ENCODE data around the gene EPHB2. TPM values are rescaled to one million over a fixed set of nuclear protein-coding genes. Genes with fewer than 3 reads are reported as not detected.

The EPHB2 gene
- total RNA-seq, 2 donors from 2014 or later, result not detected

DNA sequence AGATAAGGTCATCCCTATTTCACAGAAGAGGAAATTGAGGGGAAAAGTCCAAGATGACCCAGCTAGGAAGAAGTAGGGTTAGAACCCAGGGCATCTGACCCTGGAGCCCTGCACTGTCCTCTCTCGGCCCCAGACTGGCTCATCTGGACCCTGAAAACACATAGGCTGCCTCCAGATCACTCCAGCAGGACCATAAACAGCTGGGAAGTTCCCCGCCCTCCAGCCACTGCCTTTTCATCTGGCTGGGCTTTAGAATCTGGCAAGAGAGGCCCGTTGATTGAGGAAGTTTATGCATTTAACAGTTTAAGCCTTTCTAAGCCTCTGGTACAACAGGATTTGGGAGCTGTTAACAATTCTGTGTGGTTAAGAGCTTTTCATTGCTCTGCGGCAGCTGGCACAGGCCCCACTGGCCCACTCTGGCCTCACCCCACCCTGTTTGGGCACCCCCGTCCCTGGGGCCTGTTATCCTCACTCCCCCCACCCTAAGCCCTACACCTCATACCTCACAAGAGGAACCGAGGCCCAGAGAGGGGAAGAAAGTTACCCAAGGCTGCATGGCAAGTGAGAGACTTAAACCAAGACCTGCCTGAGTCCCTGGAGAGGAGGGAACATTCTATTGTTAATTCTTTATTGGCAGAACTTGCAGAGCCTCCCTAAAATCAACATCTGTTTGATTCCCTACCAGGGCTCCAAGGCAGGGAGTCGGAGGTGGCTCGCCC, 84.2 kb downstream of the EPHB2 start:
- no peaks in the 10 kb centered on the region for H3K36me3 Mint-ChIP-seq
- no peak for DNase-seq (ENCODE audit: low spot score in 2 of 2)
- no peaks in the 10 kb centered on the region for H3K9me3 Mint-ChIP-seq
- H3K27ac Mint-ChIP-seq, result peak overlapping the region in 1 of 2 donors; percentile 13
- ATAC-seq, result no peak

DNA sequence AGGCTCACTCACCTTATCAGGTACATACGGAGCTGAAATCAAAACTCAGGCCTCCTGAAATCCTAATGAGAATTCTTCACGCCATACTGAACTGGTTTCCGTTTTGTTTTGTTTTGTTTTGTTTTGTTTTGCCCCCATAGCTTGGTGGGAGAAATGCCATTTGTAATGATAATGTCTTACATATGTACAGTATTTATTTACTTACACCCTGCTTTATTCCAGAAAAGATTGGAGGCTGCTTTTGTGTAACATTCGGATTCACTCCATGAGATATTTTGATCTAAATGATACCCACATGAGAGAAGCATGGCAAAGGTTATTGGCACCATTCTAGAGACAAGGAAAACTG, 84.7 kb downstream of the EPHB2 start:
- DNase-seq (ENCODE audit: low spot score in 2 of 2) (no peak), ATAC-seq (no peak)
- H3K9me3 Mint-ChIP-seq, result no peaks in the 10 kb centered on the region
- H3K36me3 Mint-ChIP-seq, result no peaks in the 10 kb centered on the region
- no peak overlapping the region for H3K27ac Mint-ChIP-seq

DNA sequence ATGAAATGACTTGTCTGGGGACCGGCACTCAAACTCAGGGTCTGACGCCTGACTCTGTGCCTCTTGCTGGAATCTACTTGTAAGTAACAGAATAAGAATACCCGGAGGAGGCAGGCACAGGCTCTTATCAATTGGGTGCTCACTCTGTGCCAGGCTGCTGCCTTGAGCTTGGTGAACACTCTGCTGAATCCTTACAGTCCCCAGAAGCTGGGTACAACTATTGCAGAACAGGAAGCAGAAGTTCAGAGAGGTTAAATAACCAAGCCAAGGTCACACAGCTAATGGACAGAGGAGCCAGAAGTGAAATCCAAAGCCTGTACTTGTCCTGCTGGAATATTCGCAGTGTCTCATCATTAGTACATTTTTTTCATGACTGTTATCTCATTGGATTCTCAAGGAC, 86.0 kb downstream of the EPHB2 start:
- H3K36me3 Mint-ChIP-seq, result no peaks in the 10 kb centered on the region
- H3K27ac Mint-ChIP-seq, result no peak overlapping the region
- DNase-seq (ENCODE audit: low spot score in 2 of 2) (no peak), ATAC-seq (no peak)
- H3K9me3 Mint-ChIP-seq, result no peaks in the 10 kb centered on the region

DNA sequence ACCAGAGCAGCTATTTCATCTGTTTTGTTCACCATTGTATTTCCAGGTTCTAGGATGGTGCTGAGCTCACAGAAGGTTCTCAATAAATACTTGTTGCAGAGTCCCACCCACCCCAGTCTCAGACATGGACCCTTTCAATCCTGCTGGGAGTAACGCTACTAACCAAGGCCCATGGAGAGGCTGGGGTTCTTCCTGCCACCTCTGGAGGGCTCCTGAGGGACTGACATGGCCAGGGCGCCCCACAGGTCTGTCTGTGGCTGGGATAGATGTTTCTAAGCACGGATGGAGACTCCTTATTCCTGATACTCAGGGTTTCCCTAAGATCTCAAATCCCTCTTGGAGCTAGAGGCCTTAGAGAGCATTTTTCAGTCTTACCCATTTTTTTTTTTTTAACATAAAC, 87.4 kb downstream of the EPHB2 start:
- no peaks in the 10 kb centered on the region for H3K36me3 Mint-ChIP-seq
- no peaks in the 10 kb centered on the region for H3K9me3 Mint-ChIP-seq
- DNase-seq (ENCODE audit: low spot score in 2 of 2) (no peak), ATAC-seq (no peak)
- peak overlapping the region in 1 of 2 donors; percentile 16 for H3K27ac Mint-ChIP-seq

DNA sequence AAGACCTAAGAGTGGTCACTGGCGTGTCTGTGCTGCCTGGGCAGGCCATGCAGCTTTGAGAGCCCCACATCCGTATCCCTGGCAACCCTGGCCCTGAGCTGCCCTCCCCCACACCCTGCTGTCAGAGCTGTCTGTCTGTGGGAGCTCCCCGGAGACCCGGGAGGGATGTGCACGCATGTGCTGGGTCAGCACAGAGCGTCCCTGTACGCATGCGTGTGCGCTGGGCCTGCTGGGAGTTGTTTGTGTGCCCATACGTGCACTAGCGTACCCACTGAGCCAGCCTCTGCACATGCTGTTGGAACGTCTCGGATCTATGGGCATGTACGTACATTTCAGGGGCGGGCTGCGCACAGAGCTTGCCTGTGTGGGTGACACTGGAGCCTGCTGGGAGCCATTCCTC, 89.3 kb downstream of the EPHB2 start:
- ATAC-seq (no peak), DNase-seq (ENCODE audit: low spot score in 2 of 2) (no peak)
- Mint-ChIP-seq H3K9me3 (no peaks in the 10 kb centered on the region), H3K36me3 (no peaks in the 10 kb centered on the region), H3K27ac (no peak overlapping the region)

DNA sequence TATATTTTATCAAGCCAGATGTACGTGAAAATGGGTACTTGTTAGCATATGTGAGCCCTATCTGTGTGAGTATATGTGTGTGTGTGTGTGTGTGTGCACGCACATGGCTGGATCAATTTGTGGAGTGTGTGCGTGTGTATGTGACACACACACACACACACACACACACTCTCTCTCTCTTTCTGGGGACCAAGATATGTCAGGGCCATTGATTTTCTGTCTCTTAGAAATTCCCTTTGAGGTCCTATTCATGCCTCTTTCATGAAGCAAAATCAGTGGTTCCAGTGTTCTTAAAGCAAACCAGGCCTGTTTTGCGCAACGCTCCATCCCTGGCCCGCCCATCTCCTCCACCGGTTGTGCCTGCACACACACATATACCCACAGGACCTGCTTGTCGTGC, 90.0 kb downstream of the EPHB2 start:
- H3K36me3 Mint-ChIP-seq, result no peaks in the 10 kb centered on the region
- H3K9me3 Mint-ChIP-seq, result no peaks in the 10 kb centered on the region
- H3K27ac Mint-ChIP-seq, result no peak overlapping the region
- no peak for ATAC-seq
- DNase-seq (ENCODE audit: low spot score in 2 of 2), result no peak

DNA sequence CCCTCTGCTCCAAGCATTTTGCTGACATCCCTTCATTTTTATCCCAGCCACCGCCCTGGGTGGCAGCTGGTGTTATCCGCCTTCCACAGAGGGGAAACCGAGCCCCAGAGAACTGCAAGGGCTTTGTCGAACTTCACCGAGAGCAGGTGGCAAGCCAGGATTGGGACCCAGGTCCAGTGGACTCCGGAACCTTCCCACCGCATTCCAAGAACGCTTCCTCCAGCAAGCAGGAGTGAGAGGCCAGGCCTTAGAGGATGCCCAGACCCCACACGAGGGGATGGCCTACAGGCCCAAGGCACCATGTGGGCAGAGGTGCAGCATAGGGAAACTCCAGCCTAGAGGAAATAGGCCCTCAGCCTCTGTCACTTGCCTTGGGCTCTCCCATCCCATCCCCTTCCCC, 90.7 kb downstream of the EPHB2 start:
- ATAC-seq (no peak), DNase-seq (ENCODE audit: low spot score in 2 of 2) (no peak)
- Mint-ChIP-seq H3K27ac (no peak overlapping the region), H3K9me3 (no peaks in the 10 kb centered on the region), H3K36me3 (no peaks in the 10 kb centered on the region)

- Mint-ChIP-seq H3K36me3 (no peaks in the 10 kb centered on the region), H3K27ac (no peak overlapping the region), H3K9me3 (no peaks in the 10 kb centered on the region)
- DNase-seq (ENCODE audit: low spot score in 2 of 2) (no peak), ATAC-seq (no peak)
Measured at GRCh38 chr1:22801761-22802160, 91.1 kb downstream of the EPHB2 start.

- ATAC-seq (no peak), DNase-seq (ENCODE audit: low spot score in 2 of 2) (no peak)
- Mint-ChIP-seq H3K36me3 (no peaks in the 10 kb centered on the region), H3K27ac (no peak overlapping the region), H3K9me3 (no peaks in the 10 kb centered on the region)
Measured at GRCh38 chr1:22803833-22804232, 93.2 kb downstream of the EPHB2 start.

GRCh38 chr1:22804406-22804805, 93.8 kb downstream of the EPHB2 start:
- Mint-ChIP-seq H3K27ac (no peak overlapping the region), H3K36me3 (no peaks in the 10 kb centered on the region), H3K9me3 (no peaks in the 10 kb centered on the region)
- DNase-seq (ENCODE audit: low spot score in 2 of 2) (no peak), ATAC-seq (no peak)

DNA sequence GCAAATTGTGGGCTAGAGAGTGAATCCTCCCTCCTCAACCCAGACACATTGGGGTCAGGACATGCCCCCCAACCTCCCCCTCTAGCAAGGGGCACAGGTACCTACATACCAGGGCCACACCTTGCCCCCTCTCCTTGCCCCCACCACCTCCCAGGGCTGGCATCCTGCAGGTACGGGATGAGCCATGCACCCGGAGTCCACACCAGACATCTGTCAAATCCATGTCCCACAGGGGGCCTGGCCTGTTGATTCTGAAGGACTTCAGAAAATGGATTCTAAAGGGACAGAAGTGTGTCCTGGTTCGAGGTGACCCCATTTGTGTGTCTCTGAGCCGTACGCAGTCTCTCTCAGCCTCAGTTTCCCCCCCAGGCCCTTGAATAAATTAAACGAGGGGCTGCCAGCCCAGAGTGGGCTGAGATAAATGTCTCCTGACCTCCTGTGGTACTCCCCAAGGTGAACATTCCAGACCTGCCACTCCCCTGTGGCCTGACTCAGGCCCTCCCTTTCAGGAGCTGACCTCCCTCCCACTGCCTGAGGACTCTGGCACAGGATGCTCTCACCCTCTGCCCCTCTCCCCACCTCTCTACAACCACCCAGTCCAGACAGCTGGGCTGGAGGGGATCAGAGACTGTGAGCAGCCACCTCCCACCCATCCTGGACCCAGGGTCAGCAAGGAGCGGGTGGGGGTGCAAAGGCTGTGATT, 94.5 kb downstream of the EPHB2 start:
- ATAC-seq, result no peak
- no peaks in the 10 kb centered on the region for H3K36me3 Mint-ChIP-seq

DNA sequence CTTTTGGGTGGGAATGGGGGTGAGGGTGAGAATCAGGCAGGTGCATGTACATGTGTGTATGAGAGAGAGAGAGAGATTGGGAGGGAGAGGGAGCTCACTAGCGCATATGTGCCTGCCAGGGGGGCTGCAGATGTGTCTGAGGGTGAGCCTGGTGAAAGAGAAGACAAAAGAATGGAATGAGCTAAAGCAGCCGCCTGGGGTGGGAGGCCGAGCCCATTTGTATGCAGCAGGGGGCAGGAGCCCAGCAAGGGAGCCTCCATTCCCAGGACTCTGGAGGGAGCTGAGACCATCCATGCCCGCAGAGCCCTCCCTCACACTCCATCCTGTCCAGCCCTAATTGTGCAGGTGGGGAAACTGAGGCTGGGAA, 95.0 kb downstream of the EPHB2 start:
- DNase-seq (ENCODE audit: low spot score in 2 of 2) (no peak), ATAC-seq (no peak)
- Mint-ChIP-seq H3K27ac (no peak overlapping the region), H3K36me3 (no peaks in the 10 kb centered on the region), H3K9me3 (no peaks in the 10 kb centered on the region)

More for the DNA sequence above, 94.5 kb downstream of the EPHB2 start:
- Mint-ChIP-seq H3K27ac (no peak overlapping the region), H3K9me3 (no peaks in the 10 kb centered on the region)
- no peak for DNase-seq (ENCODE audit: low spot score in 2 of 2)

- Mint-ChIP-seq H3K27ac (no peak overlapping the region), H3K36me3 (no peaks in the 10 kb centered on the region), H3K9me3 (no peaks in the 10 kb centered on the region)
Measured at GRCh38 chr1:22806584-22806983, 95.9 kb downstream of the EPHB2 start.

DNA sequence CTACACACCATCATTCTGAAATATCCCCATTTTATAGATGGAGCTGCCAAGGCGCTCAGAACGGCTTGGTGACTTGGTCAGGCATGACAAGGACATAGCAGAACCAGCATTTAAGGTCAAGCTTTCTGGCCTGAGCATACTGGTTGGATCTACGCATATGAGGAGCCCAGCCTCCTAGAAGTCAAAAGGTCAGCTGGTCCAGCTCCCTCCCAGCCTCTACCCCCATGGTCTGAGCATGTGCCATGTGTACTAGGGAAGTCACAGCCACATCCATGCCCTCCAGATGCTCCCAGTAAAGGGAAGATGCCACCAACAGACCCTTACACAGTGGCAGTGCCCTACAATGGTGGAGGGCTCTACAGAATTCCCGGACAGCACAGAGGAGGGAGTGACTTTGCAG, 96.7 kb downstream of the EPHB2 start:
- H3K27ac Mint-ChIP-seq, result no peak overlapping the region
- no peaks in the 10 kb centered on the region for H3K9me3 Mint-ChIP-seq
- DNase-seq (ENCODE audit: low spot score in 2 of 2) (no peak), ATAC-seq (no peak)
- no peaks in the 10 kb centered on the region for H3K36me3 Mint-ChIP-seq

More at GRCh38 chr1:22806584-22806983, 95.9 kb downstream of the EPHB2 start:
- DNase-seq (ENCODE audit: low spot score in 2 of 2) (no peak), ATAC-seq (no peak)

DNA sequence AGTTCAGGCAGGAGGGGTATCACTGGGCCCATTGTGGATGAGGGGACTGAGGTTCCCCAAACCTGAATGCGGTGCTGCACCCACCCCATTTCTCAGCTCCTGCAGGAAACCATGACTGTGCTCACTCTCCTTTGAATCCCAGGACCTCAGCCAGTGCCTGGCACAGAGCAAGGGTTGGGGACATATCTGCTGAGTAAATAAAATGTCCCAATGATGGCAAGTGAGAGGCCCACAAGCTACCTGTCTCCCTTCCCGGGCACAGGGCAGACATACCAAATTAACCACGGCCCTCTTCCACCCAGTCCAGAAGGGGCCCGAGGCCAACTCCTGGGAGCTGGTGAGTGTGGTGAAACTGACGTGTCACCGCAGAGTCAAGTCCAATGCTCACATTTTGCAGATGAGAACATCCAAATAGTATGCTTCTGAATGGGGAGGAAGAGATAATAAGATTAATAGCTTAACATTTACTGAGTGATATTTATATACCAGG, 97.6 kb downstream of the EPHB2 start:
- H3K36me3 Mint-ChIP-seq, result no peaks in the 10 kb centered on the region
- H3K27ac Mint-ChIP-seq, result no peak overlapping the region
- H3K9me3 Mint-ChIP-seq, result no peaks in the 10 kb centered on the region
- ATAC-seq (no peak), DNase-seq (ENCODE audit: low spot score in 2 of 2) (no peak)

- no peak overlapping the region for H3K27ac Mint-ChIP-seq
- ATAC-seq (no peak), DNase-seq (ENCODE audit: low spot score in 2 of 2) (no peak)
- no peaks in the 10 kb centered on the region for H3K36me3 Mint-ChIP-seq
- no peaks in the 10 kb centered on the region for H3K9me3 Mint-ChIP-seq
Measured at GRCh38 chr1:22808676-22809483, 98.2 kb downstream of the EPHB2 start.

DNA sequence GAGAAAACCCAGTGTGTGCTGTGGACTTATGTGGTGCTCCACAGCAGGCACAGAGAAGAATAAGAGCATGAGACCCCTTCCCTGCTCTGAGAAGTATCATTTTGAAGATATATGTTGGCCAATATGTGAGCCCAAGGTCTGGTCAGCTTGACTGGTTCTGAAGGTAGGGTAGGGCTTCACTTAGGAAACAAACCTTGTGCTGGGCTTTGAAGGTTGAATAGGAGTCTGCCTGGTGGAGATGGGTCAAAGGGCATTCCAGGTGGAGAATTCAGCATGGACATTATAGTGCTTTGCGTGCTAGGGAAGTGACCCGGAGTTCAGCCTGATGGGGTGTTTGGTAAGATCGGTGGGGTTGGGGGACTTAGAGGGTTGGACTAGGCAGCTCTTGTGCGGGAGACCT, 99.1 kb downstream of the EPHB2 start:
- no peaks in the 10 kb centered on the region for H3K36me3 Mint-ChIP-seq
- peak overlapping the region in 1 of 2 donors; percentile 73 for H3K27ac Mint-ChIP-seq
- DNase-seq (ENCODE audit: low spot score in 2 of 2), result no peak
- no peaks in the 10 kb centered on the region for H3K9me3 Mint-ChIP-seq
- ATAC-seq, result no peak

All from activated naive CD4-positive, alpha-beta T cell treated with anti-CD3 and anti-CD28 coated beads, Interleukin-2, amount 50 U/mL, for 72 hours (primary cell).